ENCODE data around the gene TEKT5.

GRCh38 chr16:10638101-10638500 is 56.6 kb downstream of the TEKT5 start:
- TF ChIP-seq CTCF (IDR thresholded peaks at IDR 0.05) (no peak), POLR2A (IDR thresholded peaks at IDR 0.05) (no peak)

All from uterus (tissue), 2 donors.